SU-DHL-6 (cell line): ENCODE results near the gene ATL2.
"Not testable (repeated sequence)": the region's sequence is repeated elsewhere in the genome, so short reads cannot be mapped to it uniquely, and the experiment has no call there.

Source experiments
- CTCF ChIP-seq: fragments of 200-600 bp; sonication (generic); IDR thresholded peaks from one replicate; pipeline ENCODE4 v1.5.1; 2017; ENCODE audit warnings: antibody characterized with exemption, mild to moderate bottlenecking, low read length, moderate library complexity; ENCODE audit not compliant: insufficient read depth, poor library complexity, severe bottlenecking
- EZH2phosphoT487 ChIP-seq: fragments of 200-600 bp; sonication (generic), shearing (Covaris generic); conservative IDR thresholded peaks from 2 replicates; pipeline ENCODE4 v1.6.1; 2018; ENCODE audit warnings: mild to moderate bottlenecking, antibody characterized with exemption, low read length, moderate library complexity, mixed read lengths

DNA sequence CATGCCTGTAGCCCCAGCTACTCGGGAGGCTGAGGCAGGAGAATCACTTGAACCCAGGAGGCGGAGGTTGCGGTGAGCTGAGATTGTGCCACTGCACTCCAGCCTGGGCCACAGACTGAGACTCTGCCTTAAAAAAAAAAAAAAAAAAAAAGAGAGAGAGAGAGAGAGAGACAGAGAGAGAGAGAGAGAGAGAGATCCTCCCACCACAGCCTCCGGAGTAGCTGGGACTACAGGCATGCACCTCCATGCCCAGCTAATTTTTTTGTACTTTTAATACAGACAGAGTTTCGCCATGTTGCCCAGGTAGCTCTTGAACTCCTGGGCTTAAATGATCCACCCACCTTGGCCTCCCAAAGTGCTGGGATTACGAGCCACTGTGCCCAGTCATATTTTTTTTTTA, 119.4 kb downstream of the ATL2 start:
- not testable (repeated sequence) for TF ChIP-seq CTCF, EZH2phosphoT487
